ENCODE results near the gene ATP5MK. TPM values are rescaled to one million over a fixed set of nuclear protein-coding genes. Genes with fewer than 3 reads are reported as not detected.

Gene ATP5MK
- total RNA-seq, 3 donors from 2014 or later = 391 to 519 (median 516) TPM

GRCh38 chr10:103429647-103430046 is 33.4 kb upstream of the ATP5MK start:
- peaks cover 2% of the 10 kb centered on the region for H3K36me3 ChIP-seq (ENCODE audit: low read depth)
- H3K4me1 ChIP-seq (ENCODE audit: low read depth) = no peaks in the 10 kb centered on the region
- no peaks in the 10 kb centered on the region for H3K9me3 ChIP-seq
- no peak overlapping the region for H3K4me3 ChIP-seq
- TF ChIP-seq, protein P1, sequence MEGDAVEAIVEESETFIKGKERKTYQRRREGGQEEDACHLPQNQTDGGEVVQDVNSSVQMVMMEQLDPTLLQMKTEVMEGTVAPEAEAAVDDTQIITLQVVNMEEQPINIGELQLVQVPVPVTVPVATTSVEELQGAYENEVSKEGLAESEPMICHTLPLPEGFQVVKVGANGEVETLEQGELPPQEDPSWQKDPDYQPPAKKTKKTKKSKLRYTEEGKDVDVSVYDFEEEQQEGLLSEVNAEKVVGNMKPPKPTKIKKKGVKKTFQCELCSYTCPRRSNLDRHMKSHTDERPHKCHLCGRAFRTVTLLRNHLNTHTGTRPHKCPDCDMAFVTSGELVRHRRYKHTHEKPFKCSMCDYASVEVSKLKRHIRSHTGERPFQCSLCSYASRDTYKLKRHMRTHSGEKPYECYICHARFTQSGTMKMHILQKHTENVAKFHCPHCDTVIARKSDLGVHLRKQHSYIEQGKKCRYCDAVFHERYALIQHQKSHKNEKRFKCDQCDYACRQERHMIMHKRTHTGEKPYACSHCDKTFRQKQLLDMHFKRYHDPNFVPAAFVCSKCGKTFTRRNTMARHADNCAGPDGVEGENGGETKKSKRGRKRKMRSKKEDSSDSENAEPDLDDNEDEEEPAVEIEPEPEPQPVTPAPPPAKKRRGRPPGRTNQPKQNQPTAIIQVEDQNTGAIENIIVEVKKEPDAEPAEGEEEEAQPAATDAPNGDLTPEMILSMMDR (IDR thresholded peaks at IDR 0.05) = no peak
- no peak for ATAC-seq
- no peak for DNase-seq
- intact Hi-C loops (cut with DNase I, micrococcal nuclease) = no loop called here

GRCh38 chr10:103428989-103429643 is 32.8 kb upstream of the ATP5MK start:
- intact Hi-C loops (cut with DNase I, micrococcal nuclease) = no loop called here
- Histone ChIP-seq H3K4me3 (no peak overlapping the region), H3K4me1 (ENCODE audit: low read depth) (no peaks in the 10 kb centered on the region), H3K36me3 (ENCODE audit: low read depth) (peaks cover 4% of the 10 kb centered on the region), H3K9me3 (no peaks in the 10 kb centered on the region)
- ATAC-seq (no peak), DNase-seq (no peak)
- TF ChIP-seq, protein P1 (IDR thresholded peaks at IDR 0.05) = no peak

- Histone ChIP-seq H3K4me3 (no peak overlapping the region), H3K9me3 (no peaks in the 10 kb centered on the region), H3K4me1 (ENCODE audit: low read depth) (no peaks in the 10 kb centered on the region), H3K36me3 (ENCODE audit: low read depth) (peaks cover 12% of the 10 kb centered on the region)
- ATAC-seq = no peak
- intact Hi-C loops (cut with DNase I, micrococcal nuclease) = no loop called here
- TF ChIP-seq, protein P1 (IDR thresholded peaks at IDR 0.05) = no peak
- no peak for DNase-seq
Measured at GRCh38 chr10:103427866-103428265, 31.6 kb upstream of the ATP5MK start.

DNA sequence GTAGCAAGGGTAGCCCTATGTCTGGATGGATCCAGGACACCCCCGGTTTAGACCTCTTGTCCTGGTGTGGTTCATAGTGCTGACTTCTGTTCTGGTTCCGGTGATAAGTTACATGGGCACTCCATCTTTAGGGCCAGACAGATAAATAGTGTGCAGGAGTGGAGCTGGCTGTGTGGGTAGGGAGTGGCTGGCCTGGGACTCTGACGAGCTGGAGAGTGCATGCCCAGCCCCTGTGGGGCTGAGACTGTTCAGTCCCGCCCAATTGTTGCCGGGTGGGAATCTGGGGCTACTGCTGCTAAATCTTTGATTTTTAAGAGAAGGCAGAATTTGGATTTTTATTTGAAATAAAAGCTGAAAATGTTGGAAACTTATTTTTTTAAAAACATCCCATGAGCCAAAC is 27.5 kb upstream of the ATP5MK start:
- intact Hi-C loops (cut with DNase I, micrococcal nuclease) = no loop called here
- no peak for ATAC-seq
- TF ChIP-seq, protein P1 (IDR thresholded peaks at IDR 0.05) = no peak
- peaks cover 13% of the 10 kb centered on the region for H3K36me3 ChIP-seq (ENCODE audit: low read depth)
- no peaks in the 10 kb centered on the region for H3K9me3 ChIP-seq
- no peaks in the 10 kb centered on the region for H3K4me1 ChIP-seq (ENCODE audit: low read depth)
- DNase-seq = no peak
- no peak overlapping the region for H3K4me3 ChIP-seq

DNA sequence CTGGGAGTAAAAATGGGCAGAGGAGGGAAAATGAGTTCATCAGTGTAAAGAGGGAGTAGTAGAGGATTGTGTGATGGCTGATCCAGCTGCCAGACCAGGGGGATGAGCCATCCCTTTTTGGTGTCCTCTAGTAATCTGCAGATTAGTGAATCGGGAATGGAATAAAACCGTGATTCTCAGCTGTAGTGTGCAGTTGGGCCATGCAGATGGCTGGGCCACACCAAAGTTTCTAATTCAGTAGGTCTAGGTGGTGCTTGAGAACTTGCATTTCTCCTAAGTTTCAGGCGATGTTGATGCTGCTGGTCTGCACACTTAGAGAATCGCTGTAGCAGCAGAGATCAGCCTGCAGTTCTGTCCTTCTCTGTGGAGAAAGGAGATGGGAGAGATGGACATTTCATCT is 22.8 kb upstream of the ATP5MK start:
- Histone ChIP-seq H3K4me1 (ENCODE audit: low read depth) (no peaks in the 10 kb centered on the region), H3K4me3 (no peak overlapping the region), H3K36me3 (ENCODE audit: low read depth) (peaks cover 19% of the 10 kb centered on the region), H3K9me3 (no peaks in the 10 kb centered on the region)
- intact Hi-C loops (cut with DNase I, micrococcal nuclease) = loop anchor here in 1 of 2 donors (5.0 kb wide), 1 partner anchor 68 kb away; no protein-coding TSS in a partner anchor
- ATAC-seq = no peak
- TF ChIP-seq, protein P1 (IDR thresholded peaks at IDR 0.05) = no peak
- no peak for DNase-seq
